Body of pancreas (tissue), 4 donors: ENCODE data around the gene PUSL1. TPM values are rescaled to one million over a fixed set of nuclear protein-coding genes. Genes with fewer than 3 reads are reported as not detected.

Experiments used
- ATAC-seq: fragments of 150-250 bp; one replicate; pipeline ENCODE4 v1.9.1; 2016
- DNase-seq, 4 donors: peaks; one replicate each; pipeline ENCODE4 v3.0.0-alpha.2; 2019
- H3K27ac ChIP-seq, 4 donors: fragments of 200-600 bp; sonication (generic); 1 replicate in 3 of 4; 2 replicates in 1 of 4; pipeline versions ENCODE4 v1.5.1 to v1.6.1; 2016 to 2019; ENCODE audit warnings: mild to moderate bottlenecking in 1 of 4, mixed read lengths in 1 of 4, moderate library complexity in 1 of 4
- H3K27me3 ChIP-seq, 2 donors: fragments of 200-600 bp; sonication (generic); one replicate each; pipeline ENCODE4 v1.6.0; 2016; ENCODE audit warnings: mild to moderate bottlenecking in 1 of 2
- H3K36me3 ChIP-seq, 2 donors: fragments of 200-600 bp; sonication (generic); replicated peaks in 1 of 2; 2 replicates each; pipeline ENCODE4 v1.5.1; 2016; ENCODE audit warnings: low read depth in 2 of 2; ENCODE audit not compliant: insufficient read depth in 1 of 2
- H3K4me1 ChIP-seq: fragments of 200-600 bp; sonication (generic); one replicate; pipeline ENCODE4 v1.6.0; 2016
- H3K4me3 ChIP-seq, 2 donors: fragments of 200-600 bp; sonication (generic); 1 replicate in 1 of 2; 2 replicates in 1 of 2; pipeline ENCODE4 v1.5.1; 2016 to 2019
- H3K9me3 ChIP-seq, 3 donors: fragments of 200-600 bp; sonication (generic); 1 replicate in 2 of 3; 2 replicates in 1 of 3; pipeline ENCODE4 v1.5.1; 2016
- POLR2A ChIP-seq, 3 donors: fragments of 450-650 bp; IDR thresholded peaks; one replicate each; pipeline ENCODE4 v1.6.1; 2016; ENCODE audit warnings: antibody characterized with exemption in 3 of 3, mild to moderate bottlenecking in 2 of 3
- WGBS, 2 donors: methylation state at CpG; one replicate each; pipeline ENCODE4 v1.1.5; 2017; 5-methylcytosine and 5-hydroxymethylcytosine counted together
- intact Hi-C: fragments of 100-400 bp; cut with DNase I; formaldehyde crosslinking; loops from one replicate; pipeline ENCODE4 v1.15.1; 2023
- total RNA-seq, 2 donors: library from RNA; depleted of rRNA; stranded (reverse); fragments of >200 nt; gene quantifications; one replicate each; pipeline ENCODE4 v1.1.0, GENCODE V29; 2016
- TF ChIP-seq, protein P1 (sequence below), 7 experiments: fragments of 450-650 bp in 4 of 7; fragments of 200-600 bp in 3 of 7; sonication (generic) in 3 of 7; IDR thresholded peaks; one replicate each; pipeline ENCODE4 v1.5.1; 2016 to 2019; ENCODE audit warnings: antibody characterized with exemption in 7 of 7

PUSL1 gene
- total RNA-seq, 2 donors from 2014 or later, result 20.2 to 20.8 TPM

DNA sequence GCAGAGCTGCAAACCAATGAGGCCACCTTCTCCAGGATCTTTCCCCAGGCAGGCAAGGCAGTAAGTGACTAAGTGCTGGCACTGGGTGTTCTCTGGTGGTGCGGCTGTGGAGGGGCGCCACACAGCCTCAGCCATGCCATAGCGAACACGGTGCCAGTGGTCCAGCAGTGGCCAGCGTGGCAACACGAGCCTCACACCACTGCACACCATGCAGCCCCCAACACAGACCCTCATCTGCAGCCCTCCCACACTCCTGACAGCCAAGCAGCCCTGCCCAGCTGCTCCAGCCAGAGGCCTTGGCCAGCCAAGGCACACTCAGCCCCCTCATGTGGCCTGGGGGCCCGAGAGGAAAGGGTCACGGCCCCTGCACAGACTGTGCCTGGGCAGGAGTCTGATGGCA lies 13.1 kb downstream of the PUSL1 start:
- 86% methylated on average over 8 of the region's 8 CpGs; no CpG with 5 or more reads in 1 of the 2 donors for WGBS, 2 donors
- ATAC-seq, result no peak
- Histone ChIP-seq H3K27me3 (no peaks in the 10 kb centered on the region), H3K4me1 (peaks cover 64% of the 10 kb centered on the region), H3K9me3 (no peaks in the 10 kb centered on the region), H3K4me3 (no peak overlapping the region), H3K27ac (peak overlapping the region in 1 of 4 donors; percentile 2), H3K36me3 (no peaks in the 10 kb centered on the region)
- TF ChIP-seq, protein P1, sequence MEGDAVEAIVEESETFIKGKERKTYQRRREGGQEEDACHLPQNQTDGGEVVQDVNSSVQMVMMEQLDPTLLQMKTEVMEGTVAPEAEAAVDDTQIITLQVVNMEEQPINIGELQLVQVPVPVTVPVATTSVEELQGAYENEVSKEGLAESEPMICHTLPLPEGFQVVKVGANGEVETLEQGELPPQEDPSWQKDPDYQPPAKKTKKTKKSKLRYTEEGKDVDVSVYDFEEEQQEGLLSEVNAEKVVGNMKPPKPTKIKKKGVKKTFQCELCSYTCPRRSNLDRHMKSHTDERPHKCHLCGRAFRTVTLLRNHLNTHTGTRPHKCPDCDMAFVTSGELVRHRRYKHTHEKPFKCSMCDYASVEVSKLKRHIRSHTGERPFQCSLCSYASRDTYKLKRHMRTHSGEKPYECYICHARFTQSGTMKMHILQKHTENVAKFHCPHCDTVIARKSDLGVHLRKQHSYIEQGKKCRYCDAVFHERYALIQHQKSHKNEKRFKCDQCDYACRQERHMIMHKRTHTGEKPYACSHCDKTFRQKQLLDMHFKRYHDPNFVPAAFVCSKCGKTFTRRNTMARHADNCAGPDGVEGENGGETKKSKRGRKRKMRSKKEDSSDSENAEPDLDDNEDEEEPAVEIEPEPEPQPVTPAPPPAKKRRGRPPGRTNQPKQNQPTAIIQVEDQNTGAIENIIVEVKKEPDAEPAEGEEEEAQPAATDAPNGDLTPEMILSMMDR (IDR thresholded peaks at IDR 0.05), result no peak
- TF ChIP-seq POLR2A (IDR thresholded peaks at IDR 0.05), result no peak
- DNase-seq, result no peak
- intact Hi-C loops, result no loop called here

DNA sequence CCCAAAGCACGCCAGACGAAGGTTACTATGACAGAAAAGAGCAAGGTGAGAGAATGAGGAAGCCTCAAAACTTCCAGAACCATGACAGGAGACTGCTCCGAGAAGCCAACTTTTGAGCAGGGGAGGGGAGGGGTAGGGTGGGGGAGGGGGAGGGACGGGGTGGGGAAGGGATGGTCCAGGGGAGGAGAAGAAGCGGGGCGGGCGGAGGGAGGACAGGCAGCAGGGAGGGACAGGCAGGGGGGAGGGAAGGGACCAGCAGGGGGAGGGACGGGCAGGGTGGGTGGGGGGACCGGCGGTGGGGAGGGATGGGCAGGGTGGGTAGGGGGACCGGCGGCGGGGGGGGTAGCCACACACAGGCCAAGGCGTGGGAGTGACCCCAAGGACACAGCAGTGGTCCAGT lies 14.0 kb downstream of the PUSL1 start:
- Histone ChIP-seq H3K27me3 (no peaks in the 10 kb centered on the region), H3K9me3 (no peaks in the 10 kb centered on the region), H3K4me3 (no peak overlapping the region), H3K27ac (no peak overlapping the region), H3K36me3 (peaks cover 0 to 1% of the 10 kb centered on the region in 2 donors), H3K4me1 (peaks cover 67% of the 10 kb centered on the region)
- WGBS, 2 donors, result 65 to 88% methylated on average over 8 to 13 of the region's 14 CpGs
- ATAC-seq (no peak), DNase-seq (no peak)
- no peak for TF ChIP-seq POLR2A (IDR thresholded peaks at IDR 0.05)
- TF ChIP-seq, protein P1 (IDR thresholded peaks at IDR 0.05), result no peak
- intact Hi-C loops, result no loop called here

DNA sequence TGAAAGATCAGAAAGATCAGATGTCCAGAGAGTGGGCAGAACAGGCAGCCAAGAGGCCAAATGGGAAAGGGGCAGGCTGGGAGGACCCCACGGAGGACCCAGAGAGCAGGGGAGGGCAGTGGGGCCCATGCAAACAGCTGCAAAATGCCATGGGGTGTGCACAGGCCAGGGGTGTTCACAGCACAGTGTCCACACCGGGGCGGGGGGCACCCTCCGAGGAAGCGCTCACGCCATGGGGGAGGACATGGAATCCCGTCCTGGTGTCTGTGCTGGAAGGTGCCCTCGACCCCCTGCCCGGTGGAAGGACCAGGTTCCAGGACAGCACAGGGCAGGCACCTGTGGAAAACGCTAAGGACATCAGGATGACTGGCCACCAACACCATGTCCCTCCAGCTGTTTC lies 14.6 kb downstream of the PUSL1 start:
- WGBS, 2 donors, result 76 to 82% methylated on average over 7 to 9 of the region's 10 CpGs
- peaks cover 3% of the 10 kb centered on the region in 2 donors for H3K36me3 ChIP-seq
- no peak for TF ChIP-seq POLR2A (IDR thresholded peaks at IDR 0.05)
- TF ChIP-seq, protein P1 (IDR thresholded peaks at IDR 0.05), result no peak
- intact Hi-C loops, result no loop called here
- no peaks in the 10 kb centered on the region for H3K9me3 ChIP-seq
- H3K4me3 ChIP-seq, result no peak overlapping the region
- peaks cover 61% of the 10 kb centered on the region for H3K4me1 ChIP-seq
- H3K27ac ChIP-seq, result no peak overlapping the region
- DNase-seq (no peak), ATAC-seq (no peak)
- no peaks in the 10 kb centered on the region for H3K27me3 ChIP-seq

DNA sequence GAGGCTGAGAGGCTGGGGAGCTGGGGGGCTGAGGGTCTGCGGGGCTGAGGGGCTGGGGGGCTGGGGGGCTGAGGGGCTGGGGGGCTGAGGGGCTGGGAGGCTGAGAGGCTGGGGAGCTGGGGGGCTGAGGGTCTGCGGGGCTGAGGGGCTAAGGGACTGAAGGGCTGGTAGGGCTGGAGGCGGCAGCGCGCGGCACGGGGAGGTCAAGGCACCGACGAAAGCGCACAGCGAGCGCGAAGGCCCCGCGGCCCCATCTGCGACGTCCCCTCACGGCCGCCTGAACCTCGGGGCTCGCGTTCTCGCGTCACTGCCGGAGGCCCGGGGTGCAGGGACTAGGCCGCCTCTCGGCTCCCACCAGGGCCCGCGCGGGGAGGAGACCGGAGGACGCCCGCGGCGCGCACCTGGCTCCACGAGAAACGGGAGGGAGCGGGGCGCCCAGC lies 15.7 kb downstream of the PUSL1 start:
- Histone ChIP-seq H3K4me3 (peak overlapping the region; percentile 89), H3K27ac (peak overlapping the region; percentile 78 to 95 (median 90)), H3K4me1 (peaks cover 50% of the 10 kb centered on the region), H3K27me3 (no peaks in the 10 kb centered on the region), H3K9me3 (no peaks in the 10 kb centered on the region), H3K36me3 (peaks cover 3 to 8% of the 10 kb centered on the region in 2 donors)
- WGBS, 2 donors, result 0% methylated on average over 4 to 25 of the region's 41 CpGs
- no peak for TF ChIP-seq POLR2A (IDR thresholded peaks at IDR 0.05)
- TF ChIP-seq, protein P1 (IDR thresholded peaks at IDR 0.05), result no peak
- ATAC-seq (no peak), DNase-seq (no peak)
- intact Hi-C loops, result no loop called here
